Kasumi-1 (cell line): ENCODE measurements around the gene SMYD1.

ENCODE experiments used
- DNase-seq, 2 experiments: peaks; one replicate each; lab custom pipeline; 2025; lab: John Stamatoyannopoulos, UW

The SMYD1 gene

GRCh38 chr2:88122141-88122884 lies 54.7 kb downstream of the SMYD1 start:
- DNase-seq: no peak

GRCh38 chr2:88123164-88123974 lies 55.7 kb downstream of the SMYD1 start:
- no peak for DNase-seq

GRCh38 chr2:88123975-88124917 lies 56.6 kb downstream of the SMYD1 start:
- no peak for DNase-seq

GRCh38 chr2:88125344-88125923 lies 57.8 kb downstream of the SMYD1 start:
- no peak for DNase-seq

- no peak for DNase-seq
These were observed 58.5 kb downstream of the SMYD1 start for GRCh38 chr2:88125924-88126771.

GRCh38 chr2:88126772-88127637 lies 59.4 kb downstream of the SMYD1 start:
- DNase-seq: no peak

- no peak for DNase-seq
These were observed 59.9 kb downstream of the SMYD1 start for GRCh38 chr2:88127638-88127887.

GRCh38 chr2:88127888-88128653 lies 60.4 kb downstream of the SMYD1 start, which contains the start of gene FABP1:
Gene FABP1 (minus strand): TSS chr2:88128062. CDS start chr2:88128017, 45 bp downstream.
- DNase-seq: no peak

- no peak for DNase-seq
These were observed 61.2 kb downstream of the SMYD1 start for GRCh38 chr2:88128654-88129312.

- no peak for DNase-seq
These were observed 61.8 kb downstream of the SMYD1 start for GRCh38 chr2:88129313-88129959.

GRCh38 chr2:88131201-88131998 lies 63.8 kb downstream of the SMYD1 start:
- no peak for DNase-seq

- DNase-seq: no peak
These were observed 64.4 kb downstream of the SMYD1 start for GRCh38 chr2:88131999-88132368.

GRCh38 chr2:88133875-88134274 lies 66.2 kb downstream of the SMYD1 start:
- DNase-seq: no peak

GRCh38 chr2:88136817-88137216 lies 69.2 kb downstream of the SMYD1 start:
- no peak for DNase-seq

GRCh38 chr2:88137833-88138232 lies 70.2 kb downstream of the SMYD1 start:
- no peak for DNase-seq

- no peak for DNase-seq
These were observed 71.6 kb downstream of the SMYD1 start for GRCh38 chr2:88139203-88139702.

GRCh38 chr2:88139804-88140203 lies 72.2 kb downstream of the SMYD1 start:
- DNase-seq: no peak
